ENCODE data around the gene ANO4.

The ANO4 gene

GRCh38 chr12:101001669-101002068 lies 207.1 kb downstream of the ANO4 start:
- no peak for DNase-seq

GRCh38 chr12:101002696-101003419 lies 208.3 kb downstream of the ANO4 start:
- no peak for DNase-seq

- DNase-seq = no peak
These were observed 210.3 kb downstream of the ANO4 start for GRCh38 chr12:101004898-101005297.

- no peak for DNase-seq
These were observed 214.7 kb downstream of the ANO4 start for GRCh38 chr12:101009274-101009673.

- DNase-seq = no peak
These were observed 216.3 kb downstream of the ANO4 start for GRCh38 chr12:101010896-101011295.

GRCh38 chr12:101013993-101014392 lies 219.4 kb downstream of the ANO4 start:
- DNase-seq = no peak

- DNase-seq = no peak
These were observed 220.5 kb downstream of the ANO4 start for GRCh38 chr12:101015044-101015443.

- DNase-seq = no peak
These were observed 224.0 kb downstream of the ANO4 start for GRCh38 chr12:101018540-101018939.

GRCh38 chr12:101019201-101019600 lies 224.6 kb downstream of the ANO4 start:
- no peak for DNase-seq

GRCh38 chr12:101019667-101020066 lies 225.1 kb downstream of the ANO4 start:
- DNase-seq = no peak

- DNase-seq = no peak
These were observed 226.9 kb downstream of the ANO4 start for GRCh38 chr12:101021442-101021841.

- no peak for DNase-seq
These were observed 227.4 kb downstream of the ANO4 start for GRCh38 chr12:101021911-101022388.

- DNase-seq = no peak
These were observed 232.6 kb downstream of the ANO4 start for GRCh38 chr12:101027200-101027599.

- no peak for DNase-seq
These were observed 233.2 kb downstream of the ANO4 start for GRCh38 chr12:101027816-101028215.

- DNase-seq = no peak
These were observed 243.8 kb downstream of the ANO4 start for GRCh38 chr12:101038289-101038871.

- no peak for DNase-seq
These were observed 245.4 kb downstream of the ANO4 start for GRCh38 chr12:101039848-101040531.

- DNase-seq = no peak
These were observed 246.4 kb downstream of the ANO4 start for GRCh38 chr12:101040936-101041335.

- no peak for DNase-seq
These were observed 247.6 kb downstream of the ANO4 start for GRCh38 chr12:101042211-101042610.

GRCh38 chr12:101044512-101045059 lies 250.0 kb downstream of the ANO4 start:
- no peak for DNase-seq

GRCh38 chr12:101045486-101046464 lies 251.2 kb downstream of the ANO4 start:
- DNase-seq = no peak

- DNase-seq = no peak
These were observed 253.1 kb downstream of the ANO4 start for GRCh38 chr12:101047652-101048051.

- no peak for DNase-seq
These were observed 256.1 kb downstream of the ANO4 start for GRCh38 chr12:101050631-101051030.

- DNase-seq = no peak
These were observed 256.6 kb downstream of the ANO4 start for GRCh38 chr12:101051151-101051550.
